GM12878 (cell line): Measurements from ENCODE around the gene WNK1. TPM values are rescaled to one million over a fixed set of nuclear protein-coding genes. Genes with fewer than 3 reads are reported as not detected.

Source experiments
- ATAC-seq: fragments of 200-7000 bp; cut with Tn5 transposase; 3 replicates; pipeline ENCODE4 v1.9.1; 2020; ENCODE audit warnings: mild to moderate bottlenecking, moderate library complexity
- BruUV-seq: library from RNA; stranded (reverse); fragments of 400-500 nt; replicated peaks from 2 replicates; lab custom pipeline; 2021; lab: Mats Ljungman, UMichigan
- CTCF ChIA-PET: fragments of 300-600 bp; sonication (Branson Sonifier 250); formaldehyde crosslinking; extraction: SDS; loops from one replicate; lab custom pipeline; 2021; ENCODE audit warnings: inconsistent platforms; lab: Yijun Ruan, JAX
- POLR2A ChIA-PET: fragments of 350-600 bp; formaldehyde crosslinking; extraction: SDS; loops from one replicate; lab custom pipeline; 2021; ENCODE audit warnings: inconsistent platforms; lab: Charles Lee
- RAD21 ChIA-PET: fragments of 300-600 bp; sonication (Branson Sonifier 250); formaldehyde crosslinking; loops from one replicate; lab custom pipeline; 2023; ENCODE audit warnings: antibody characterized with exemption; ENCODE audit not compliant: unreplicated experiment; lab: Charles Lee
- SMC1A ChIA-PET: fragments of 300-600 bp; sonication (Branson Sonifier 250); formaldehyde crosslinking; loops from one replicate; lab custom pipeline; 2023; ENCODE audit not compliant: unreplicated experiment, uncharacterized antibody; lab: Charles Lee
- DNase-seq: peaks from one replicate; pipeline ENCODE4 v3.0.0-alpha.2; 2011; ENCODE audit warnings: low read depth, low spot score
- FAIRE-seq: peaks from 3 replicates; lab custom pipeline; 2011; peaks lifted over from hg19 to GRCh38; lab: Jason Lieb, UNC
- H2AFZ ChIP-seq: 2 replicates; pipeline ENCODE4 v1.6.0; 2011; ENCODE audit warnings: low read depth, low read length, control low read depth; ENCODE audit not compliant: control insufficient read depth
- H3K27ac ChIP-seq: 2 replicates; pipeline ENCODE4 v1.5.1; 2011; ENCODE audit warnings: control low read depth; ENCODE audit not compliant: control insufficient read depth, insufficient read depth
- H3K27me3 ChIP-seq, 2 experiments: replicated peaks in 1 of 2; 2 replicates each; pipeline versions ENCODE4 v1.6.0 to v1.6.1; 2011; ENCODE audit warnings: low read length in 1 of 2; ENCODE audit not compliant: control insufficient read depth in 2 of 2, insufficient read depth in 2 of 2
- H3K36me3 ChIP-seq, 2 experiments: 2 replicates each; pipeline ENCODE4 v1.5.1; 2011; ENCODE audit warnings: low read length in 1 of 2; ENCODE audit not compliant: control insufficient read depth in 2 of 2, insufficient read depth in 2 of 2
- H3K4me1 ChIP-seq: 2 replicates; pipeline ENCODE4 v1.6.1; 2011; ENCODE audit warnings: mild to moderate bottlenecking, low read length, moderate library complexity, mixed read lengths; ENCODE audit not compliant: control insufficient read depth, insufficient read depth
- H3K4me2 ChIP-seq: 2 replicates; pipeline ENCODE4 v1.6.0; 2011; ENCODE audit warnings: control low read depth; ENCODE audit not compliant: control insufficient read depth, insufficient read depth
- H3K4me3 ChIP-seq: fragments of 200-600 bp; sonication (generic); 2 replicates; pipeline ENCODE4 v1.5.1; 2016
- H3K79me2 ChIP-seq: 2 replicates; pipeline ENCODE4 v1.6.0; 2011; ENCODE audit warnings: low read length; ENCODE audit not compliant: control insufficient read depth, insufficient read depth
- H3K9ac ChIP-seq: 2 replicates; pipeline ENCODE4 v1.8.0; 2011; ENCODE audit warnings: low read length, control low read depth, mixed read lengths; ENCODE audit not compliant: control insufficient read depth, insufficient read depth
- H3K9me3 ChIP-seq: replicated peaks from 3 replicates; pipeline ENCODE4 v1.5.1; 2011; ENCODE audit warnings: mild to moderate bottlenecking, low read length; ENCODE audit not compliant: control insufficient read depth, insufficient read depth
- H4K20me1 ChIP-seq: 2 replicates; pipeline ENCODE4 v1.6.0; 2011; ENCODE audit not compliant: control insufficient read depth, insufficient read depth
- ATF7 ChIP-seq: fragments of 450-650 bp; IDR thresholded peaks from 2 replicates; pipeline ENCODE4 v1.6.1; 2016; ENCODE audit warnings: low read depth, mild to moderate bottlenecking
- CBX3 ChIP-seq: fragments of 200-600 bp; sonication (generic); IDR thresholded peaks from 2 replicates; pipeline ENCODE4 v1.6.1; 2016; ENCODE audit warnings: low read depth, borderline replicate concordance
- CHD1 ChIP-seq: IDR thresholded peaks from 2 replicates; pipeline ENCODE4 v1.6.1; 2012; ENCODE audit warnings: low read depth, low read length, improper control_type of control experiment
- ELK1 ChIP-seq: IDR thresholded peaks from 2 replicates; pipeline ENCODE4 v1.6.1; 2012; ENCODE audit warnings: low read depth, low read length, improper control_type of control experiment
- ESRRA ChIP-seq: IDR thresholded peaks from 2 replicates; pipeline ENCODE4 v1.6.1; 2012; ENCODE audit warnings: mild to moderate bottlenecking, low read length, improper control_type of control experiment
- HDAC2 ChIP-seq: fragments of 200-600 bp; sonication (generic); IDR thresholded peaks from 2 replicates; pipeline ENCODE4 v1.6.1; 2017
- IKZF1 ChIP-seq: fragments of 450-650 bp; conservative IDR thresholded peaks from 2 replicates; pipeline ENCODE4 v1.6.1; 2017; ENCODE audit warnings: antibody characterized with exemption, mild to moderate bottlenecking
- IKZF2 ChIP-seq, 2 experiments: fragments of 450-650 bp; IDR thresholded peaks; 2 replicates each; pipeline ENCODE4 v1.6.1; 2017; ENCODE audit warnings: mild to moderate bottlenecking in 2 of 2, moderate library complexity in 2 of 2
- JUNB ChIP-seq: IDR thresholded peaks from 2 replicates; pipeline ENCODE4 v1.6.1; 2016; ENCODE audit warnings: antibody characterized with exemption, mild to moderate bottlenecking
- JUND ChIP-seq: IDR thresholded peaks from 2 replicates; pipeline ENCODE4 v1.6.1; 2012; ENCODE audit warnings: low read depth, mild to moderate bottlenecking, low read length, improper control_type of control experiment, moderate library complexity
- NFYA ChIP-seq: IDR thresholded peaks from 2 replicates; pipeline ENCODE4 v1.6.1; 2011; ENCODE audit warnings: low read depth, mild to moderate bottlenecking, low read length, improper control_type of control experiment, borderline replicate concordance
- RB1 ChIP-seq: fragments of 450-650 bp; formaldehyde crosslinking; IDR thresholded peaks from 2 replicates; pipeline ENCODE4 v1.6.1; 2017; ENCODE audit warnings: mild to moderate bottlenecking, borderline replicate concordance
- SPI1 ChIP-seq: IDR thresholded peaks from 2 replicates; pipeline ENCODE4 v1.6.1; 2011; ENCODE audit warnings: low read depth, mild to moderate bottlenecking, low read length, moderate library complexity, borderline replicate concordance; ENCODE audit not compliant: insufficient read depth
- TCF12 ChIP-seq: IDR thresholded peaks from 2 replicates; pipeline ENCODE4 v1.6.1; 2011; ENCODE audit warnings: low read depth, mild to moderate bottlenecking, low read length
- ZBTB40 ChIP-seq: fragments of 450-650 bp; IDR thresholded peaks from 2 replicates; pipeline ENCODE4 v1.6.1; 2016; ENCODE audit warnings: mild to moderate bottlenecking, moderate library complexity, borderline replicate concordance
- whole genome bisulfite sequencing: methylation state at CpG from one replicate; pipeline ENCODE4 v1.1.6; 2016; ENCODE audit warnings: low lambda C conversion rate; ENCODE audit not compliant: insufficient replicate concordance, insufficient coverage; ENCODE audit errors: missing lambda C conversion rate; 5-methylcytosine and 5-hydroxymethylcytosine counted together
- in situ Hi-C: fragments of 300-500 bp; cut with MboI; formaldehyde crosslinking; loops from 9 replicates; pipeline ENCODE4 v1.14.3; 2018; ENCODE audit warnings: mixed read lengths
- intact Hi-C: fragments of 100-400 bp; cut with micrococcal nuclease; formaldehyde crosslinking; loops from one replicate; pipeline ENCODE4 v1.14.2; 2022; ENCODE audit not compliant: unreplicated experiment
- polyA plus RNA-seq, 11 experiments: library from polyadenylated mRNA; depleted of rRNA in 4 of 11; unstranded in 6 of 11; stranded (reverse) in 5 of 11; fragments of >200 nt; fragmentation: Nextera tagmentation in 4 of 11; fragmentation: Illumina TruSeq in 1 of 11; extraction: Ambion mirVana in 4 of 11; extraction: Trizol in 1 of 11; gene quantifications; 1 replicate in 1 of 11; 2 replicates in 10 of 11; pipeline versions ENCODE4 v1.2.1 to v1.2.3, GENCODE V29; 2011 to 2016; ENCODE audit warnings: inconsistent platforms in 2 of 11, missing spikeins in 2 of 11, low read depth in 1 of 11
- total RNA-seq, 4 experiments: library from RNA; depleted of rRNA in 3 of 4; stranded (reverse); fragments of >200 nt in 3 of 4; fragmentation: Illumina TruSeq in 1 of 4; extraction: Trizol in 1 of 4; gene quantifications; 2 replicates each; pipeline versions ENCODE4 v1.2.1 to v1.2.3, GENCODE V29; 2013 to 2021
- TF ChIP-seq, protein P1 (sequence below): IDR thresholded peaks from 2 replicates; pipeline ENCODE4 v1.6.1; 2012; ENCODE audit warnings: low read depth, low read length, improper control_type of control experiment
- TF ChIP-seq, protein P2 (sequence below): IDR thresholded peaks from 2 replicates; pipeline ENCODE4 v1.6.1; 2012; ENCODE audit warnings: low read length, inconsistent platforms

Gene WNK1
- total and polyA plus RNA-seq, 10 of the 15 experiments (the other 5 are each of a cell fraction or from before 2014, with no cell fraction given), result 9.6 to 151 (median 86.6) TPM

GRCh38 chr12:724194-724855 is 28.1 kb upstream of the WNK1 start:
- ATAC-seq (peak; percentile 66), FAIRE-seq (no peak), DNase-seq (no peak)
- no peak overlapping the region for H3K9ac ChIP-seq
- POLR2A ChIA-PET, result interaction anchor here (0.6 to 5.7 kb wide), 9 partner anchors 9 to 56 kb away, joined by 3 to 38 read pairs (median 7); partner anchors contain the start of gene WNK1
- BruUV-seq, result no TSS peak
- H3K4me2 ChIP-seq, result peak overlapping the region; percentile 81
- CTCF ChIA-PET, result interaction anchor here (0.7 to 4.3 kb wide), 4 partner anchors 27 to 87 kb away, joined by 3 to 28 read pairs (median 6); partner anchors contain the start of gene WNK1
- no peaks in the 10 kb centered on the region for H3K36me3 ChIP-seq
- no peaks in the 10 kb centered on the region for H4K20me1 ChIP-seq
- no peaks in the 10 kb centered on the region for H3K79me2 ChIP-seq
- intact Hi-C loops (no loop called here), in situ Hi-C loops (no loop called here)
- no peak overlapping the region for H3K4me3 ChIP-seq
- peak overlapping the region; percentile 77 for H2AFZ ChIP-seq
- 56% methylated on average over 6 of the region's 6 CpGs for WGBS
- peaks cover 36% of the 10 kb centered on the region for H3K4me1 ChIP-seq
- H3K9me3 ChIP-seq, result no peaks in the 10 kb centered on the region
- H3K27ac ChIP-seq, result peak overlapping the region; percentile 46; the same call in 1 of the 2 replicates
- RAD21 ChIA-PET, result interaction anchor here (0.7 to 3.3 kb wide), 8 partner anchors 24 to 62 kb away, joined by 3 to 50 read pairs (median 10); partner anchors contain the start of genes NINJ2 and WNK1
- SMC1A ChIA-PET, result interaction anchor here (0.7 to 8.3 kb wide), 10 partner anchors 10 to 61 kb away, joined by 3 to 133 read pairs (median 17); partner anchors contain the start of genes NINJ2 and WNK1
- H3K27me3 ChIP-seq, result no peaks in the 10 kb centered on the region
- no peak for TF ChIP-seq JUNB
- no peak for TF ChIP-seq HDAC2
- TF ChIP-seq, protein P1, sequence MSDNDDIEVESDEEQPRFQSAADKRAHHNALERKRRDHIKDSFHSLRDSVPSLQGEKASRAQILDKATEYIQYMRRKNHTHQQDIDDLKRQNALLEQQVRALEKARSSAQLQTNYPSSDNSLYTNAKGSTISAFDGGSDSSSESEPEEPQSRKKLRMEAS, result no peak
- no peak for TF ChIP-seq JUND
- TF ChIP-seq, protein P2, sequence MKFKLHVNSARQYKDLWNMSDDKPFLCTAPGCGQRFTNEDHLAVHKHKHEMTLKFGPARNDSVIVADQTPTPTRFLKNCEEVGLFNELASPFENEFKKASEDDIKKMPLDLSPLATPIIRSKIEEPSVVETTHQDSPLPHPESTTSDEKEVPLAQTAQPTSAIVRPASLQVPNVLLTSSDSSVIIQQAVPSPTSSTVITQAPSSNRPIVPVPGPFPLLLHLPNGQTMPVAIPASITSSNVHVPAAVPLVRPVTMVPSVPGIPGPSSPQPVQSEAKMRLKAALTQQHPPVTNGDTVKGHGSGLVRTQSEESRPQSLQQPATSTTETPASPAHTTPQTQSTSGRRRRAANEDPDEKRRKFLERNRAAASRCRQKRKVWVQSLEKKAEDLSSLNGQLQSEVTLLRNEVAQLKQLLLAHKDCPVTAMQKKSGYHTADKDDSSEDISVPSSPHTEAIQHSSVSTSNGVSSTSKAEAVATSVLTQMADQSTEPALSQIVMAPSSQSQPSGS, result no peak
- TF ChIP-seq CHD1, result no peak
- TF ChIP-seq ESRRA, result no peak
- TF ChIP-seq ATF7, result peak; percentile 67; the same call in 1 of the 2 replicates
- no peak for TF ChIP-seq NFYA
- no peak for TF ChIP-seq ZBTB40
- no peak for TF ChIP-seq RB1
- peak; percentile 100 for TF ChIP-seq ELK1
- peak; percentile 39; the same call in 1 of the 2 replicates for TF ChIP-seq IKZF1
- TF ChIP-seq CBX3, result no peak
- TF ChIP-seq IKZF2 (IDR thresholded peaks at IDR 0.05), result peak in 1 of 2 experiments; percentile 19; a peak in 2 of 4 replicates
- no peak for TF ChIP-seq TCF12
- TF ChIP-seq SPI1, result peak; percentile 64; the same call in 1 of the 2 replicates
